GM12891 (cell line): Measurements from ENCODE around the gene C11orf54.

Experiments used
- DNase-seq: peaks from one replicate; pipeline ENCODE4 v3.0.0; 2011; ENCODE audit warnings: low spot score; ENCODE audit not compliant: insufficient read length
- FAIRE-seq: peaks from 2 replicates; lab custom pipeline; 2011; peaks lifted over from hg19 to GRCh38; lab: Jason Lieb, UNC
- PAX5 ChIP-seq: IDR thresholded peaks from 2 replicates; pipeline ENCODE4 v1.6.1; 2011; ENCODE audit warnings: low read length, moderate library complexity, mild to moderate bottlenecking; ENCODE audit not compliant: insufficient read depth, severe bottlenecking
- POLR2A ChIP-seq: IDR thresholded peaks from 2 replicates; pipeline ENCODE4 v1.6.1; 2011; ENCODE audit warnings: low read depth, low read length, control low read depth
- POLR2AphosphoS5 ChIP-seq: IDR thresholded peaks from 2 replicates; pipeline ENCODE4 v1.6.1; 2011; ENCODE audit warnings: low read depth, low read length, control low read depth
- POU2F2 ChIP-seq: IDR thresholded peaks from 2 replicates; pipeline ENCODE4 v1.6.1; 2011; ENCODE audit warnings: low read depth, mild to moderate bottlenecking, control low read depth, low read length, moderate library complexity
- SPI1 ChIP-seq: IDR thresholded peaks from 2 replicates; pipeline ENCODE4 v1.6.1; 2011; ENCODE audit warnings: low read depth, low read length, control low read depth
- TAF1 ChIP-seq: IDR thresholded peaks from 2 replicates; pipeline ENCODE4 v1.6.1; 2011; ENCODE audit warnings: low read depth, low read length, control low read depth

The C11orf54 gene

DNA sequence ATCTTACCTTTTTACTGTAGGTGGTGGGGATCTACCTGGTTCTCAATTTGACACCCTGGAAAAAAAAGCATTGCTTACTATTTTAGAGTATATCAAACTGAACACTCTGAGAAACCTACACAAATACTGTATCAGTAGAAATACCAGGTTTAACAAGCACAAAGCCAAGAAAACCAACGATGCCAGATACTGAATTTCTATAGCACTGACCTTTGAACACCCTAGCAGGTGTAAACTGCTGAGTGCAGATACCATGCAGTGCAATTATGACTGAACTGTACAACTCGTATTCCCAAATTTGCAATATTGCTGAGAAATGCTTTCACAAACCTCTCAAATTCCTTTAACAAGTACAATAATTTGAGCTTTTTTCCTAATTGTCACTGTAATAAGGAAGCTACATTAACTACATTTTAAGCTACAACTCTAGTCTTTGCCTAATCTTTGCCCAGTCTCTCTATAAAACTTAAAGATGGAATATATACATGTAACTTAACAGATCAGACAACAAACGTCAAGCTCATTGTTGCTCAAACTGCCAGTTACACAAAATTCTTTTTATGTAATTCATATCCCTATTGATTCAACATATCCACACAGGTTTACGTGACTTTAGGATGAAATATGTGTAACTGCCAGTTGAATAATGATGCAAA, 9.1 kb upstream of the C11orf54 start:
- TF ChIP-seq POLR2AphosphoS5 (peak; percentile 72; the same call in 1 of the 2 replicates), PAX5 (no peak), POLR2A (peak; percentile 43; the same call in 1 of the 2 replicates)
- no peak for FAIRE-seq
- no peak for DNase-seq

DNA sequence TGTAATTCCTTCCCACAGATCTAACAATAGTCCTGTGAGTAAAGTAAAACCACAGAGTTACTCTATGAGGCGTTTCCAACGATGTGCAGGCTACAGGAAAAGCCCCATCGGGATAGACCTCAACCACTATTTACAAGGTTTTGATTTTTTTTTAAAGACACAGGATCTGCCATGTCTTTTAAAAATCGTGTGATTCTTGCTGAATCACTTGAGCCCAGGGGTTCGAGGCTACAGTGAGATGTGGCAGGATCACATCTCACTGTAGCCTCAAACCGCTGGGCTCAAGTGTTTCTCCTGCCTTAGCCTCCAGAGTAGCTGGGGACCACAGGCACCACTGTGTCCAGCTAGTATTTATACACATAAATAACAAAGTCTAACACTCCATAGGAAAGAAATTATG, 8.0 kb upstream of the C11orf54 start:
- DNase-seq: no peak
- FAIRE-seq: no peak
- peak; percentile 36; the same call in 1 of the 2 replicates for TF ChIP-seq POLR2A
- peak; percentile 63; the same call in 1 of the 2 replicates for TF ChIP-seq POLR2AphosphoS5
- TF ChIP-seq TAF1: no peak
- TF ChIP-seq POU2F2: no peak
- TF ChIP-seq PAX5: no peak

DNA sequence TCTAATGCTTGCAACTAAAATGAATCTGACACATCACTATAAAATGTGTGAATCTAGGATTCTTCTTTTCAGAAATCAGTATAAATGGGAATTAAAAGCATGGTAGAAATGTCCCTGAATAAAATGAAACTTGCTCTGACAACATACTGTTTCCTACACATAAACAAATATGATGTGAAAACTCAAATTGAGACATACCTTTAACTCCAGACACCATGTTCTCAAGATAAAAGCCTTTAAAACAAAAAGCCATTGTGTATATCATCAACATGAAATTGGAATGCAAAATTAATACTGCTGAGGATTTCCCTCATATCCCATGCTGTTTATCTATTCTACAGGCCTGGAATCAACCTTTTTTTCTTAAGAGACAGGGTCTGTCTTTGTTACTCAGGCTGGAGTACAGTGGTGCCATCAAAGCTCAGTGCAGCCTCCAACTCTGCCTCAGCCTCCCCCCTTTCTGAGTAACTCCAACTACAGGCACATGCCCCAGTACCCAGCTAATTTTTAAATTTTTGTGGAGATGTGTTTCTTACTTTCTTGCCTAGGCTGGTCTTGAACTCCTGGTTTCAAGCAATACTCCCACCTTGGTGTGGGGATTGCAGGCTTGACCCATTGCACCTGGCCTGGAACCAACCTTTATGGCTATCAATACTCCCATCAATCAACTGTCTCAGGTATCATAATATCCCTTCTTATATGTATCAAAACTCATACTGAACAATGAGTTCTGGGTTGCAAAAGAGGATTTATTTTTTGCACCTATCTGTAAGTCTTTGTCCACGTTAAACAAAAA, 6.8 kb upstream of the C11orf54 start:
- TF ChIP-seq POU2F2: no peak
- peak; percentile 50; the same call in 1 of the 2 replicates for TF ChIP-seq POLR2A
- TF ChIP-seq PAX5: no peak
- no peak for TF ChIP-seq TAF1
- peak; percentile 54; the same call in 1 of the 2 replicates for TF ChIP-seq POLR2AphosphoS5
- DNase-seq (no peak), FAIRE-seq (no peak)

DNA sequence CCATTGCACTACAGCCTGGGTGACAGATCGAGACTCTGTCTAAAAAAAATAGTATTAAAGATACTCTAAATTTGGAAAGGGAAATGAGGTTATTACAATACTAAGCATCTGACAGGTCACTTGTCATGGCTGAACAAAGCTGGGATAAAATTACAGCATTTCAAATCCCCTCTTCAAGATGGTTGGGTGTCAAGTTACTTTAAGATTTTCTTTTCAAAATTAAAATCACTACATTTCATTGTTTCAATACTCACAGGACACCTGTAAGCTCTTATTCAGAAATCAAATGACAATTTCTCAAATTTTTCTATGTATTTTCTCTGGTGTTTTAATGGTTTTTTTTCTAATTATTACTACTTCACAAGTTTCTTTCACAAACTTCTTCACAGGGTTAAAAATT, 5.8 kb upstream of the C11orf54 start:
- TF ChIP-seq POLR2AphosphoS5 (no peak), SPI1 (no peak), PAX5 (no peak), POU2F2 (no peak), TAF1 (no peak), POLR2A (no peak)
- no peak for FAIRE-seq
- no peak for DNase-seq

DNA sequence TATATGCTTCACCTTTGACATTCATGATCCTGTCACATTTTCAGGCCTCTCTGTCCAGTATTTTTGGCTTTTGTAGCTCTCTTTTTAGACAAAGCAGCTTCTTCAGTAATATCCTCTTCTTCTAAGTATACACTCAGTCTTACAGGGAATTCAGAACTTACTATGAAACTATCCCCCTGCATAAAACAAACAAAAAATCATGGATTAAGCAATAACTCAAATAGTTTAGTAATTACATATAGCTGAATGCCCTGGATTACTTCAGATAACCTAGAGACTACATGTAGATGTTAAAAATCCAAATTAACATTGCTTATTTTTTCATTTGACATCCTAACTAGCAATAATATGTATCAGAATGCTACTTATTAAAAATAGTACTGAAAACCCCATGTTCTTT, 5.3 kb upstream of the C11orf54 start:
- DNase-seq (no peak), FAIRE-seq (no peak)
- TF ChIP-seq POLR2A: no peak
- TF ChIP-seq TAF1: no peak
- no peak for TF ChIP-seq PAX5
- no peak for TF ChIP-seq POU2F2
- TF ChIP-seq POLR2AphosphoS5: no peak
- no peak for TF ChIP-seq SPI1

DNA sequence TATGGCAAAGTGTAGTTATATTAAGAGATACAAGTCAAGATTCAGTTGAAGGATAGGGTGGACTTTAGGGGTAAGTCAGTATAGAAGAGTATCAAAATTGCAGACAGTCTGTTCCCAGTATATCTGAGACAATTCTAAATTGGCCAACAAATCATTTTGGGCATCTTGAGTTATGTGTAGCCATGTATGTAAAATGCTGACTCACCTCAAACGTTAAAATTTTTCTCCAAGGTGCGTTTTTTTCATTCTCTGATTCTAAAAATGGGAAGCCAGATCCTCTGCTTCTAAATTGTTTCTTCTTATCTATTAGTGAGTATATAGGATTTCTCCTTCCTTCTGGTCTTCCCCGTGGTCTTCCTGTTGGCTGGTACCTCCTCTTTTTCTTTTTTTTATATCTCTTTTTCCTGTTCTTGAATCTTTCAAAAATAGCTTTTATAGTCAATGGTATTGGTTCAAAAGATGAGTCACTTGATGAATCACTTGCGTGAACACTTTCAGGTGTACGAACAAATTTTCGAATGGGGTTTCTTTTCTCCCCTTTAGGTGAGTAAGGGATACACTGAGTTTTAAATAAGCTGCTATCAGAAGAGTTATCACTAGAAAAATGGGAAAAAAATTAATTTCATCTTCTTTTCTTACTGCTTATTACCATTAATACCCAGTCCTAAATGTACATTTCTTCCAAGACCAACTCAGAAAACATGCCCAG, 3.4 kb upstream of the C11orf54 start:
- FAIRE-seq (no peak), DNase-seq (no peak)
- TF ChIP-seq POLR2AphosphoS5 (no peak), PAX5 (no peak), POLR2A (no peak), SPI1 (no peak), TAF1 (no peak), POU2F2 (no peak)

DNA sequence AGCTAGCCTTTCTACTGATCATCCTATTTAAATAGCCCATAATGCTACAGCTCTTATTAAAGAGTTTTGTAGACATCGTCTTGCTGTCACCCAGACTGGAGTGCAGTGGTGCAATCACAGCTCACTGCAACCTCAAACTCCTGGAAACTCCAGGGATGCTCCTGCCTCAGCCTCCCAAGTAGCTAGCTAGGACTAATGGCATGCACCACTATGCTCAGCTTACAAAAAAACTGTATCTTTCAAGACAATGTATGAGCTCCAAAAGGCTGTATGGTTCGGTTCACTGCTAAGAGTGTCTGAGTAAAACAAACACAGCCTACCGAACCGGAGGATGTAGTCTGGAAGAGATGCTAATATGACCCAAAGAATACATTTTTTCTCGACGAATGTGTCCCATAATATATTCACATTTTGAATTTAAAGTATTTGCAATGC, 2.8 kb upstream of the C11orf54 start:
- TF ChIP-seq POU2F2 (no peak), SPI1 (no peak), PAX5 (no peak), POLR2A (no peak), TAF1 (no peak), POLR2AphosphoS5 (no peak)
- no peak for FAIRE-seq
- no peak for DNase-seq

DNA sequence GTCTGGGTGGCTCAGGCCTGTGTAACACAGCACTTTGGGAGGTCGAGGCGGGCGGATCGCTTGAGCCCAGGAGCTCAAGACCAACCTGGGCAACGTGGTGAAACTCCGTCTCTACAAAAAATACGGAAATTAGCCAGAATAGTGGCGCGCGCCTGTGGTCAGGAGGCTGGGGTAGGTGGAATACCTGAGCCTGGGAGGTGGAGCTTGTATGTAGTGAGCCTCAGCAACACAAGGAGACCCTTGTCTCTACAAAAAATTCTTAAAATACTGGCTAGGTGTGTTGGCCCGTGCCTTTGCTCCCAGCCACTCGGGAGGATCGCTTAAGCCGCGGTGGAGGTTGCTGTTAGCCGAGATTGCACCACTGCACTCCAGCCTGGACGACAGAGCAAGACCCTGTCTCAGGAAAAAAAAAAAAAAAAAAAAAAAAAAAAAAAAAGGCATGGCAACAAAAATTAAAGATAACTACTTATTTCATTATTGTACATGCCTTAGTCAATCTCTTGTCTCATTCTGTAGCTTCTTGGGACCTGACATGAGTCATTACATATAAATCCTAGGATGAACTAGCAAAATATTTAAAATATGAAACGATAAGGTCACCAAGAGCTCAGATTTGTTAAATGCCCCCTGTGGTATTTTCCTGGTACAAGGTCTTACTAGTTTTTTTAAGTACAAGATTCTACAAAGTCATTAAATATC, 1.3 kb upstream of the C11orf54 start:
- TF ChIP-seq SPI1 (no peak), POLR2A (no peak), POLR2AphosphoS5 (no peak; the same call in 1 of the 2 replicates), POU2F2 (no peak), TAF1 (no peak), PAX5 (no peak)
- FAIRE-seq (no peak), DNase-seq (no peak)

DNA sequence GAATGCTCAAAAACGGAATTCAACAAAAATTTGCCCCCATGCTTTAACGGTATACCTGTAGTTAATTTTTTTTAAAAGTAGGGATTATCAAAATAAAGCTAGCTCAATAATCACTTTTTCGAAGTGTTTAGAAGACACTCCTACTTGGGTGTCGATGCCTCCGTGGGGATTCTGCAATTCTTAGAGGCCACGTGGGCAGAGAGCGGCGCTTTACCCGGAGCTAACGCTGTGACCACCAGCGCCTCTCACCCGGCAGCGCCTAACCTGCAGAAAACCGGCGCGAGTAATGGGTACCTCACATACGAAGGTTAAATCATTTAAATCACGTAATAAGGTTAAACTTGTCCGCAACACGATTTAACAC, 760 bp upstream of the C11orf54 start:
- DNase-seq: peak; percentile 24
- FAIRE-seq: peak; percentile 13

More for the DNA sequence above, 760 bp upstream of the C11orf54 start:
- TF ChIP-seq POU2F2: no peak
- TF ChIP-seq POLR2AphosphoS5: no peak
- TF ChIP-seq TAF1: no peak
- no peak for TF ChIP-seq POLR2A
